OCI-LY7 (cell line): Measurements from ENCODE around the gene THAP4. TPM values are rescaled to one million over a fixed set of nuclear protein-coding genes. Genes with fewer than 3 reads are reported as not detected.
"Not testable (repeated sequence)": the region's sequence is repeated elsewhere in the genome, so short reads cannot be mapped to it uniquely, and the experiment has no call there.

Experiments used
- BruUV-seq: library from RNA; stranded (reverse); fragments of 400-500 nt; replicated peaks from 2 replicates; lab custom pipeline; 2021; lab: Mats Ljungman, UMichigan
- CTCF ChIA-PET: fragments of 300-600 bp; sonication (Branson Sonifier 250); formaldehyde crosslinking; loops from one replicate; lab custom pipeline; 2022; ENCODE audit warnings: antibody characterized with exemption; ENCODE audit not compliant: unreplicated experiment; lab: Charles Lee
- POLR2A ChIA-PET: fragments of 300-600 bp; sonication (Branson Sonifier 250); formaldehyde crosslinking; loops from one replicate; lab custom pipeline; 2022; ENCODE audit warnings: antibody characterized with exemption; lab: Charles Lee
- DNase-seq: peaks from one replicate; pipeline ENCODE4 v3.0.0-alpha.2; 2015; ENCODE audit warnings: low spot score
- H2AFZ ChIP-seq: fragments of 200-600 bp; sonication (generic), shearing (Covaris generic); 2 replicates; pipeline ENCODE4 v1.6.1; 2014; ENCODE audit warnings: mild to moderate bottlenecking, antibody characterized with exemption, low read length, moderate library complexity
- H3K27ac ChIP-seq: fragments of 200-600 bp; sonication (generic); 2 replicates; pipeline ENCODE4 v1.5.1; 2014; ENCODE audit warnings: mixed run types, low read depth, mild to moderate bottlenecking, moderate library complexity, low read length, inconsistent platforms; ENCODE audit not compliant: poor library complexity, severe bottlenecking
- H3K36me3 ChIP-seq: fragments of 200-600 bp; sonication (generic); 2 replicates; pipeline ENCODE4 v1.6.1; 2014; ENCODE audit warnings: mild to moderate bottlenecking, antibody characterized with exemption, low read length, moderate library complexity, mixed read lengths; ENCODE audit not compliant: insufficient read depth
- H3K4me1 ChIP-seq: fragments of 200-600 bp; sonication (generic); 2 replicates; pipeline ENCODE4 v1.5.1; 2014; ENCODE audit warnings: mild to moderate bottlenecking, low read length; ENCODE audit not compliant: insufficient read depth, poor library complexity, severe bottlenecking
- H3K4me2 ChIP-seq: fragments of 200-600 bp; sonication (generic); 2 replicates; pipeline ENCODE4 v1.6.1; 2014; ENCODE audit warnings: mild to moderate bottlenecking, low read length
- H3K4me3 ChIP-seq: fragments of 200-600 bp; sonication (generic); 2 replicates; pipeline ENCODE4 v1.5.1; 2014; ENCODE audit warnings: mild to moderate bottlenecking, low read depth, low read length; ENCODE audit not compliant: poor library complexity, severe bottlenecking
- H3K79me2 ChIP-seq: fragments of 200-600 bp; sonication (generic); 2 replicates; pipeline ENCODE4 v1.6.1; 2016; ENCODE audit warnings: low read depth, mild to moderate bottlenecking, low read length, moderate library complexity, mixed read lengths; ENCODE audit not compliant: insufficient read depth
- H3K9me2 ChIP-seq: fragments of 200-600 bp; sonication (generic); 2 replicates; pipeline ENCODE4 v1.6.1; 2016; ENCODE audit warnings: mild to moderate bottlenecking, low read length, mixed read lengths; ENCODE audit not compliant: insufficient read depth
- H3K9me3 ChIP-seq: fragments of 200-600 bp; sonication (generic); 2 replicates; pipeline ENCODE4 v1.6.1; 2014; ENCODE audit warnings: mild to moderate bottlenecking, mixed run types, low read length, mixed read lengths
- H4K20me1 ChIP-seq: fragments of 200-600 bp; sonication (generic); 2 replicates; pipeline ENCODE4 v1.6.1; 2014; ENCODE audit warnings: mild to moderate bottlenecking, antibody characterized with exemption, low read length, moderate library complexity, mixed read lengths; ENCODE audit not compliant: insufficient read depth
- EZH2phosphoT487 ChIP-seq: fragments of 200-600 bp; sonication (generic); IDR thresholded peaks from 2 replicates; pipeline ENCODE4 v1.6.1; 2018; ENCODE audit warnings: low read depth, borderline replicate concordance, mild to moderate bottlenecking, mixed run types, antibody characterized with exemption, low read length, moderate library complexity, mixed read lengths
- intact Hi-C: fragments of 100-400 bp; cut with micrococcal nuclease; formaldehyde crosslinking; loops from one replicate; pipeline ENCODE4 v1.10.0; 2022; ENCODE audit not compliant: unreplicated experiment
- total RNA-seq, 2 experiments: library from RNA; depleted of rRNA in 1 of 2; stranded (reverse); fragments of >200 nt in 1 of 2; shearing (Covaris generic) in 1 of 2; gene quantifications; 2 replicates each; pipeline ENCODE4 v1.2.3, GENCODE V29; 2014 to 2022
- TF ChIP-seq, protein P1 (sequence below): fragments of 200-600 bp; sonication (generic); conservative IDR thresholded peaks from 2 replicates; pipeline ENCODE4 v1.5.1; 2014; ENCODE audit warnings: mild to moderate bottlenecking, antibody characterized with exemption, low read length, moderate library complexity, mixed read lengths

THAP4 gene
- total RNA-seq, 2 experiments from 2014 or later: 61.6 to 65.6 TPM

DNA sequence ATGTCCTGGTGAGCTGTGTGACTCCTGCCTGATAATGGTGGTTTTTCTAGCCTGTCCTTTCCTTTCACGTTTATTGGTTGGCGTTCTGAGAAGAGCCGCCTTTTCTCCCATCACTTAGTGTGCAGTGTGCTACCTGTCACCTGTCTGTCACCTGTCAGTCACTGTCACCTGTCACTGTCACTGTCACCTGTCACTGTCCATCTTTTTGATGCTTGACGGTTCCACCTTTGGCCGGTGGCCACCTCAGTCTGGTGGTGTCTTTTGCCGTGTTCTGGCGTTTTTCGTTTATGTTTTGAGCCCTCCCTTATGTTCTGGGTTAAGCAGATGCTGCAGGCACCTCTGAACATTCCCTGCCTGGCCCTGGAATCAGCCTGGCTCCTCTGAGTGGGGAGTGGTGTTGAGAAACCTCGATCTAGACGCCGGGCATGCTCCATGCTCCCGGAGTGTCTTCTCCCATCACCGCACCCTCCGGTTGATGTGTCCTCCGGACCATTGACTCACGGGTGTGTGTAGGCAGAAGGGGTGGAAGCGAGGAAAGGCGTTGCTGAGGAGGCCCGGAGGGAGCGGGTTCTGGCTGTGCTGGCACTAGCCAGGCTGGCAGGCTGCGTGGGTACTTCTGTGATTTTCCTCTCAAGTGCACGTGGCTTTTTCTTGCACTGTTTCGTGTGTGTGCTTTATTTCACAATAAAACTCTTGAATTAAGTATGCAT, 28.9 kb upstream of the THAP4 start:
- TF ChIP-seq, protein P1, sequence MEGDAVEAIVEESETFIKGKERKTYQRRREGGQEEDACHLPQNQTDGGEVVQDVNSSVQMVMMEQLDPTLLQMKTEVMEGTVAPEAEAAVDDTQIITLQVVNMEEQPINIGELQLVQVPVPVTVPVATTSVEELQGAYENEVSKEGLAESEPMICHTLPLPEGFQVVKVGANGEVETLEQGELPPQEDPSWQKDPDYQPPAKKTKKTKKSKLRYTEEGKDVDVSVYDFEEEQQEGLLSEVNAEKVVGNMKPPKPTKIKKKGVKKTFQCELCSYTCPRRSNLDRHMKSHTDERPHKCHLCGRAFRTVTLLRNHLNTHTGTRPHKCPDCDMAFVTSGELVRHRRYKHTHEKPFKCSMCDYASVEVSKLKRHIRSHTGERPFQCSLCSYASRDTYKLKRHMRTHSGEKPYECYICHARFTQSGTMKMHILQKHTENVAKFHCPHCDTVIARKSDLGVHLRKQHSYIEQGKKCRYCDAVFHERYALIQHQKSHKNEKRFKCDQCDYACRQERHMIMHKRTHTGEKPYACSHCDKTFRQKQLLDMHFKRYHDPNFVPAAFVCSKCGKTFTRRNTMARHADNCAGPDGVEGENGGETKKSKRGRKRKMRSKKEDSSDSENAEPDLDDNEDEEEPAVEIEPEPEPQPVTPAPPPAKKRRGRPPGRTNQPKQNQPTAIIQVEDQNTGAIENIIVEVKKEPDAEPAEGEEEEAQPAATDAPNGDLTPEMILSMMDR: 0 out of 2 replicates have a peak, but pooled peaks have one; percentile 24
- TF ChIP-seq EZH2phosphoT487: no peak
- H3K79me2 ChIP-seq: no peaks in the 10 kb centered on the region
- no peaks in the 10 kb centered on the region for H3K9me2 ChIP-seq
- H3K4me3 ChIP-seq: no peak overlapping the region
- CTCF ChIA-PET: no interaction called here
- no peak for DNase-seq
- H3K4me1 ChIP-seq: no peaks in the 10 kb centered on the region
- POLR2A ChIA-PET: no interaction called here
- intact Hi-C loops: loop anchor here (1.0 kb wide), 1 partner anchor 68 kb away; the partner anchor contains the start of gene D2HGDH
- no peak overlapping the region for H3K27ac ChIP-seq
- no peak overlapping the region for H3K4me2 ChIP-seq
- H4K20me1 ChIP-seq: no peaks in the 10 kb centered on the region
- H3K9me3 ChIP-seq: no peaks in the 10 kb centered on the region
- peaks cover 42% of the 10 kb centered on the region for H3K36me3 ChIP-seq
- BruUV-seq: no TSS peak
- no peak overlapping the region for H2AFZ ChIP-seq

DNA sequence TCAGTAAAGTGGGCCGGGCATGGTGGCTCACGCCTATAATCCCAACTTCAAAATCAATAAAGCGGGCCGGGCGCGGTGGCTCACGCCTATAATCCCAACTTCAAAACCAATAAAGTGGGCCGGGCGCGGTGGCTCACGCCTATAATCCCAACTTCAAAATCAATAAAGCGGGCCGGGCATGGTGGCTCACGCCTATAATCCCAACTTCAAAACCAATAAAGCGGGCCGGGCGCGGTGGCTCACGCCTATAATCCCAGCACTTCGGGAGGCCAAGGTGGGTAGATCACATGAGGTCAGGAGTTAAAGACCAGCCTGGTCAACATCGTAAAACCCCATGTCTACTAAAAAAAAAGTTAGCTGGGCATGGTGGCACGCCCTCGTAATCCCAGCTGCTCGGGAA, 25.8 kb upstream of the THAP4 start:
- H3K4me1 ChIP-seq, H3K9me2 ChIP-seq, H3K9me3 ChIP-seq, H3K27ac ChIP-seq, H2AFZ ChIP-seq, H3K4me2 ChIP-seq, H4K20me1 ChIP-seq, H3K79me2 ChIP-seq, DNase-seq, BruUV-seq, H3K4me3 ChIP-seq, CTCF ChIA-PET, intact Hi-C loops, POLR2A ChIA-PET: not testable (repeated sequence)
- peaks cover 44% of the 10 kb centered on the region for H3K36me3 ChIP-seq

DNA sequence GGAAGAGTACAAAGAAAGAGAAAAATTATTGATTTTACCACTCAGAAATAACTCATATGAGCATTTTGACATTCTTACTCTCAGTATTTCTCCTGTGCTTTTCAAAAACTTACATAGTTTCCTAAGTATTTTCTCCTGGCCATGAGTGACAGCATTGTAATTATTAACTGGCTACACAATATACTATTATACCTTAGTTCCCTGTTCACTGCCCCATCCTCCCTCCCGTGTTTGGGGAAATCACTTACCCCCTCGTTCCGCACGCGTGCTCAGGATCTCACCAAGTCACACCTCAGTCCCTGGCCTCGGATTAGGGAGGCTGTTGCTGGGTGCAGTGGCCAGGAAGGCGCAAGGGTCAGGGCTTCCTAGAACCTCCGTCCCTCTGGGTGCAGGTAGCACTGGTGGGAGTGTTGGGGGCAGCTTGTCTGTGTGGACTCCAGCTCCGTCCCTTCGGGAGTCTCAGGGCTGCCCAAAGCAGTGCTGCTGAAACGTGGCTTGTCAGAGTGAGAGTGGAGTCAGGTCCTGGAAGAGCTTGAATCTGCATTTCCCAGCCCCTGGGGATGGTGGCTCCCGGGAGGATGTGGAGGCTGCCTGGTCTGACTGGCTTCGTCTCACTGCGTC, 23.7 kb upstream of the THAP4 start:
- no peak for DNase-seq
- H3K4me2 ChIP-seq: no peak overlapping the region
- no peak overlapping the region for H3K4me3 ChIP-seq
- intact Hi-C loops: no loop called here
- H3K79me2 ChIP-seq: no peaks in the 10 kb centered on the region
- no TSS peak for BruUV-seq
- ChIA-PET CTCF (no interaction called here), POLR2A (no interaction called here)
- TF ChIP-seq, protein P1: no peak
- TF ChIP-seq EZH2phosphoT487: no peak
- H3K9me2 ChIP-seq: no peaks in the 10 kb centered on the region
- H3K36me3 ChIP-seq: peaks cover 50% of the 10 kb centered on the region
- H3K9me3 ChIP-seq: no peaks in the 10 kb centered on the region
- no peak overlapping the region for H2AFZ ChIP-seq
- H3K4me1 ChIP-seq: no peaks in the 10 kb centered on the region
- H3K27ac ChIP-seq: no peak overlapping the region
- no peaks in the 10 kb centered on the region for H4K20me1 ChIP-seq
